ENCODE data around the gene PCSK9. TPM values are rescaled to one million over a fixed set of nuclear protein-coding genes. Genes with fewer than 3 reads are reported as not detected.
A peak's percentile ranks its signal among the peaks of the same experiment; 100 is the strongest.

Gene PCSK9
- 1.1 and 21.7 TPM in 2 replicates for total RNA-seq

- no peak for DNase-seq (ENCODE audit: low read depth)
- peak within 1 kb of the TSS; percentile 56 for H3K4me3 ChIP-seq (ENCODE audit: low read depth, low read length)
- no peak for TF ChIP-seq CTCF (conservative IDR thresholded peaks at IDR 0.05; ENCODE audit: low read depth, low read length)
Observed at GRCh38 chr1:55039342-55040082, at the start of gene PCSK9. Gene PCSK9, plus strand, starts transcription at chr1:55039548. Its CDS starts 290 bp downstream, at chr1:55039838.

GRCh38 chr1:54989968-54990810 is 49.2 kb upstream of the PCSK9 start:
- H3K4me3 ChIP-seq (ENCODE audit: low read depth, low read length), result no peak overlapping the region
- no peak for TF ChIP-seq CTCF (conservative IDR thresholded peaks at IDR 0.05; ENCODE audit: low read depth, low read length)
- no peak for DNase-seq (ENCODE audit: low read depth)

- TF ChIP-seq CTCF (conservative IDR thresholded peaks at IDR 0.05; ENCODE audit: low read depth, low read length), result no peak
- DNase-seq (ENCODE audit: low read depth), result no peak
- H3K4me3 ChIP-seq (ENCODE audit: low read depth, low read length), result no peak overlapping the region
Observed at GRCh38 chr1:54990916-54991315, 48.4 kb upstream of the PCSK9 start.

- no peak overlapping the region for H3K4me3 ChIP-seq (ENCODE audit: low read depth, low read length)
- TF ChIP-seq CTCF (conservative IDR thresholded peaks at IDR 0.05; ENCODE audit: low read depth, low read length), result no peak
- DNase-seq (ENCODE audit: low read depth), result no peak
Observed at GRCh38 chr1:54991939-54992338, 47.4 kb upstream of the PCSK9 start.

- no peak for DNase-seq (ENCODE audit: low read depth)
- no peak overlapping the region for H3K4me3 ChIP-seq (ENCODE audit: low read depth, low read length)
- TF ChIP-seq CTCF (conservative IDR thresholded peaks at IDR 0.05; ENCODE audit: low read depth, low read length), result no peak
Observed at GRCh38 chr1:54993140-54993539, 46.2 kb upstream of the PCSK9 start.

- no peak for DNase-seq (ENCODE audit: low read depth)
- H3K4me3 ChIP-seq (ENCODE audit: low read depth, low read length), result no peak overlapping the region
- no peak for TF ChIP-seq CTCF (conservative IDR thresholded peaks at IDR 0.05; ENCODE audit: low read depth, low read length)
Observed at GRCh38 chr1:54994355-54994990, 44.9 kb upstream of the PCSK9 start.
